H9 (cell line): ENCODE measurements around the gene PCSK2. TPM values are rescaled to one million over a fixed set of nuclear protein-coding genes. Genes with fewer than 3 reads are reported as not detected.

Experiments
- DNase-seq: peaks from one replicate; pipeline ENCODE4 v3.0.0-alpha.2; 2017
- H2AFZ ChIP-seq: one replicate; pipeline ENCODE4 v1.6.1; 2013; ENCODE audit warnings: mild to moderate bottlenecking, low read length, control low read depth, moderate library complexity
- H2AK5ac ChIP-seq: 2 replicates; pipeline ENCODE4 v1.6.1; 2013; ENCODE audit warnings: low read length, control low read depth, mixed read lengths; ENCODE audit not compliant: insufficient read length
- H2BK120ac ChIP-seq: one replicate; pipeline ENCODE4 v1.6.1; 2013; ENCODE audit warnings: low read depth, mild to moderate bottlenecking, low read length, control low read depth, inconsistent platforms; ENCODE audit not compliant: poor library complexity, severe bottlenecking
- H2BK12ac ChIP-seq: 2 replicates; pipeline ENCODE4 v1.6.1; 2013; ENCODE audit warnings: low read length, control low read depth, mixed read lengths, low read depth; ENCODE audit not compliant: insufficient read length
- H2BK15ac ChIP-seq: 2 replicates; pipeline ENCODE4 v1.6.1; 2013; ENCODE audit warnings: low read depth, low read length, control low read depth
- H2BK20ac ChIP-seq: one replicate; pipeline ENCODE4 v1.6.1; 2013; ENCODE audit warnings: low read depth, mild to moderate bottlenecking, low read length, control low read depth, inconsistent platforms; ENCODE audit not compliant: poor library complexity, severe bottlenecking
- H2BK5ac ChIP-seq: 2 replicates; pipeline ENCODE4 v1.6.1; 2013; ENCODE audit warnings: low read length, control low read depth, mixed read lengths; ENCODE audit not compliant: insufficient read length
- H3K14ac ChIP-seq: 2 replicates; pipeline ENCODE4 v1.6.1; 2013; ENCODE audit warnings: low read length, control low read depth; ENCODE audit not compliant: insufficient read depth
- H3K18ac ChIP-seq: 2 replicates; pipeline ENCODE4 v1.6.1; 2013; ENCODE audit warnings: low read depth, mild to moderate bottlenecking, mixed read lengths, low read length, control low read depth; ENCODE audit not compliant: insufficient read length
- H3K23ac ChIP-seq: 2 replicates; pipeline ENCODE4 v1.6.1; 2013; ENCODE audit warnings: low read length, control low read depth, mixed read lengths, low read depth; ENCODE audit not compliant: insufficient read length
- H3K23me2 ChIP-seq: 2 replicates; pipeline ENCODE4 v1.6.1; 2013; ENCODE audit warnings: low read depth, mild to moderate bottlenecking, mixed read lengths, low read length, control low read depth; ENCODE audit not compliant: insufficient read length, poor library complexity, severe bottlenecking
- H3K27ac ChIP-seq: 2 replicates; pipeline ENCODE4 v1.5.1; 2013; ENCODE audit warnings: low read length, control low read depth, mixed read lengths, low read depth; ENCODE audit not compliant: insufficient read length
- H3K27me3 ChIP-seq: 2 replicates; pipeline ENCODE4 v1.6.1; 2013; ENCODE audit warnings: low read length, control low read depth, inconsistent platforms; ENCODE audit not compliant: insufficient read depth
- H3K4ac ChIP-seq: 2 replicates; pipeline ENCODE4 v1.6.1; 2013; ENCODE audit warnings: low read depth, mild to moderate bottlenecking, control low read depth, inconsistent platforms, low read length, moderate library complexity
- H3K4me1 ChIP-seq: 2 replicates; pipeline ENCODE4 v1.6.1; 2013; ENCODE audit warnings: low read length, control low read depth, inconsistent platforms; ENCODE audit not compliant: insufficient read depth
- H3K4me2 ChIP-seq: 2 replicates; pipeline ENCODE4 v1.6.1; 2013; ENCODE audit warnings: low read length, control low read depth, mixed read lengths; ENCODE audit not compliant: insufficient read length, insufficient read depth
- H3K56ac ChIP-seq: 2 replicates; pipeline ENCODE4 v1.6.1; 2013; ENCODE audit warnings: low read depth, mild to moderate bottlenecking, mixed read lengths, low read length, control low read depth; ENCODE audit not compliant: insufficient read length
- H3K79me1 ChIP-seq: 2 replicates; pipeline ENCODE4 v1.6.1; 2013; ENCODE audit warnings: low read depth, mild to moderate bottlenecking, moderate library complexity, low read length, control low read depth, inconsistent platforms; ENCODE audit not compliant: insufficient read depth, poor library complexity, severe bottlenecking
- H3K79me2 ChIP-seq: 2 replicates; pipeline ENCODE4 v1.6.1; 2013; ENCODE audit warnings: low read length, control low read depth, inconsistent platforms; ENCODE audit not compliant: insufficient read depth
- H3K9ac ChIP-seq: 2 replicates; pipeline ENCODE4 v1.6.1; 2013; ENCODE audit warnings: low read length, control low read depth, mixed read lengths; ENCODE audit not compliant: insufficient read length; ENCODE audit errors: extremely low read depth
- H3K9me3 ChIP-seq: one replicate; pipeline ENCODE4 v1.6.1; 2013; ENCODE audit warnings: low read depth, low read length, inconsistent platforms; ENCODE audit not compliant: control insufficient read depth
- H3T11ph ChIP-seq: one replicate; pipeline ENCODE4 v1.6.1; 2013; ENCODE audit warnings: mild to moderate bottlenecking, low read length, control low read depth, inconsistent platforms
- H4K20me1 ChIP-seq: one replicate; pipeline ENCODE4 v1.6.1; 2013; ENCODE audit not compliant: control insufficient read depth, insufficient read length, insufficient read depth
- H4K5ac ChIP-seq: 2 replicates; pipeline ENCODE4 v1.6.1; 2013; ENCODE audit warnings: low read depth, mild to moderate bottlenecking, mixed read lengths, low read length, control low read depth; ENCODE audit not compliant: insufficient read length
- H4K8ac ChIP-seq: replicated peaks from 2 replicates; pipeline ENCODE4 v1.6.1; 2013; ENCODE audit warnings: low read length, control low read depth, mixed read lengths, low read depth; ENCODE audit not compliant: insufficient read length
- H4K91ac ChIP-seq: 2 replicates; pipeline ENCODE4 v1.6.1; 2013; ENCODE audit warnings: low read depth, mild to moderate bottlenecking, moderate library complexity, mixed read lengths, low read length, control low read depth; ENCODE audit not compliant: insufficient read length
- H3K27ac Mint-ChIP-seq, 3 experiments: 2 replicates in 2 of 3; 3 replicates in 1 of 3; pipeline ENCODE4 v1.8.0; 2020 to 2021; ENCODE audit warnings: mixed read lengths in 3 of 3, mild to moderate bottlenecking in 1 of 3, moderate library complexity in 1 of 3
- H3K27me3 Mint-ChIP-seq: 2 replicates; pipeline ENCODE4 v1.8.0; 2021; ENCODE audit warnings: low read depth, mild to moderate bottlenecking, moderate library complexity, mixed read lengths
- H3K36me3 Mint-ChIP-seq, 3 experiments: 2 replicates in 2 of 3; 3 replicates in 1 of 3; pipeline ENCODE4 v1.8.0; 2020 to 2021; ENCODE audit warnings: low read depth in 3 of 3, mixed read lengths in 3 of 3; ENCODE audit not compliant: insufficient read depth in 1 of 3
- H3K4me1 Mint-ChIP-seq, 2 experiments: 2 replicates each; pipeline ENCODE4 v1.8.0; 2020; ENCODE audit warnings: mixed read lengths in 2 of 2
- H3K4me3 Mint-ChIP-seq, 2 experiments: 2 replicates in 1 of 2; 3 replicates in 1 of 2; pipeline ENCODE4 v1.8.0; 2020 to 2021; ENCODE audit warnings: mild to moderate bottlenecking in 2 of 2, mixed read lengths in 2 of 2, moderate library complexity in 1 of 2
- H3K9me3 Mint-ChIP-seq, 2 experiments: 2 replicates in 1 of 2; 3 replicates in 1 of 2; pipeline ENCODE4 v1.8.0; 2020; ENCODE audit warnings: mild to moderate bottlenecking in 2 of 2, mixed read lengths in 2 of 2, moderate library complexity in 1 of 2
- WGBS: extraction: QIAGEN DNeasy Blood & Tissue Kit; methylation state at CpG from one replicate; pipeline ENCODE4 v1.1.7; 2013; ENCODE audit warnings: missing lambda C conversion rate, low lambda C conversion rate, mixed read lengths; ENCODE audit not compliant: insufficient read length; ENCODE audit errors: extremely low coverage; 5-methylcytosine and 5-hydroxymethylcytosine counted together
- total RNA-seq: library from RNA; stranded (reverse); gene quantifications from 2 replicates; pipeline ENCODE4 v1.2.1, GENCODE V29; 2021
- TF ChIP-seq, protein P1 (sequence below): fragments of 200-600 bp; sonication (generic); conservative IDR thresholded peaks from 3 replicates; pipeline ENCODE4 v1.8.0; 2021; ENCODE audit warnings: antibody characterized with exemption, mild to moderate bottlenecking

PCSK2 gene
- total RNA-seq, 1 experiment from 2014 or later, result 2.8 TPM

DNA sequence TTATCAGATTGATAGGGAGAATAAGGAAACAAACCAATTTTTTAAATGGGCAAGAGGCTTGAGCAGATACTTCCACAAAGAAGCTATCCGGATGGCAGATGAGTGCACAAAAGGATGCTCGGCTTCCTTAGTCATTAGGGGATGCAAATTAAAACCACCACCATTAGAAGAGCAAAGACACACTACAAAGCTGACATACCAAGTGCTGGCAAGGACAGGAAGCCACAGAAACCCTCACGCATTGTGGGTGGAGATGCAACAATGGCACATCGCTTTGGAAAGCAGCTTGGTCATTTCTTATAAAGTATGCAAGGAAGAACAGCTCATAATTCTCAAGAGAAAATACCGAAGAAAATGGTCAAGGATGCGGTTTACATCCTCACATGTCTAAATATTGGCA, 284.6 kb downstream of the PCSK2 start:
- Histone ChIP-seq H3K18ac (no peak overlapping the region), H3K9me3 (no peaks in the 10 kb centered on the region), H4K20me1 (no peaks in the 10 kb centered on the region), H2BK15ac (no peak overlapping the region), H3K27ac (no peak overlapping the region), H4K91ac (no peak overlapping the region), H3K79me1 (no peaks in the 10 kb centered on the region), H3K23me2 (no peaks in the 10 kb centered on the region), H3K4me1 (no peaks in the 10 kb centered on the region), H2AK5ac (no peak overlapping the region), H4K8ac (no peak overlapping the region), H4K5ac (no peak overlapping the region), H2BK12ac (no peak overlapping the region), H2AFZ (no peak overlapping the region), H2BK120ac (no peak overlapping the region), H3K23ac (no peak overlapping the region), H3K9ac (no peak overlapping the region), H2BK5ac (no peak overlapping the region), H2BK20ac (no peak overlapping the region), H3K4ac (no peak overlapping the region), H3K27me3 (no peaks in the 10 kb centered on the region; the same call in 1 of the 2 replicates), H3K79me2 (no peaks in the 10 kb centered on the region), H3K4me2 (no peak overlapping the region), H3T11ph (no peak overlapping the region), H3K14ac (no peak overlapping the region), H3K56ac (no peak overlapping the region)
- H3K4me1 Mint-ChIP-seq, result peaks cover 2 to 3% of the 10 kb centered on the region in 2 experiments; a peak in 2 of 4 replicates
- no peak for DNase-seq
- H3K27ac Mint-ChIP-seq, result no peak overlapping the region
- H3K4me3 Mint-ChIP-seq, result no peak overlapping the region
- TF ChIP-seq, protein P1, sequence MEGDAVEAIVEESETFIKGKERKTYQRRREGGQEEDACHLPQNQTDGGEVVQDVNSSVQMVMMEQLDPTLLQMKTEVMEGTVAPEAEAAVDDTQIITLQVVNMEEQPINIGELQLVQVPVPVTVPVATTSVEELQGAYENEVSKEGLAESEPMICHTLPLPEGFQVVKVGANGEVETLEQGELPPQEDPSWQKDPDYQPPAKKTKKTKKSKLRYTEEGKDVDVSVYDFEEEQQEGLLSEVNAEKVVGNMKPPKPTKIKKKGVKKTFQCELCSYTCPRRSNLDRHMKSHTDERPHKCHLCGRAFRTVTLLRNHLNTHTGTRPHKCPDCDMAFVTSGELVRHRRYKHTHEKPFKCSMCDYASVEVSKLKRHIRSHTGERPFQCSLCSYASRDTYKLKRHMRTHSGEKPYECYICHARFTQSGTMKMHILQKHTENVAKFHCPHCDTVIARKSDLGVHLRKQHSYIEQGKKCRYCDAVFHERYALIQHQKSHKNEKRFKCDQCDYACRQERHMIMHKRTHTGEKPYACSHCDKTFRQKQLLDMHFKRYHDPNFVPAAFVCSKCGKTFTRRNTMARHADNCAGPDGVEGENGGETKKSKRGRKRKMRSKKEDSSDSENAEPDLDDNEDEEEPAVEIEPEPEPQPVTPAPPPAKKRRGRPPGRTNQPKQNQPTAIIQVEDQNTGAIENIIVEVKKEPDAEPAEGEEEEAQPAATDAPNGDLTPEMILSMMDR, result no peak
- no peaks in the 10 kb centered on the region for H3K27me3 Mint-ChIP-seq
- no peaks in the 10 kb centered on the region; a peak in 1 of 7 replicates for H3K36me3 Mint-ChIP-seq
- no CpG with 5 or more reads among the region's 6 CpGs for WGBS
- H3K9me3 Mint-ChIP-seq, result no peaks in the 10 kb centered on the region
